Measurements from ENCODE around the gene AFTPH.

The AFTPH gene

GRCh38 chr2:64623242-64623850 is 99.2 kb downstream of the AFTPH start:
- Histone ChIP-seq H3K27me3 (ENCODE audit: low read depth) (no peaks in the 10 kb centered on the region), H3K4me1 (peaks cover 12% of the 10 kb centered on the region), H3K9me3 (no peaks in the 10 kb centered on the region), H3K4me3 (no peak overlapping the region), H3K36me3 (replicated peaks) (no peaks in the 10 kb centered on the region)
- no peak for DNase-seq (ENCODE audit: low spot score in 2 of 2)
- in situ Hi-C loops (cut with MboI; ENCODE audit: low sequenced_read_pairs) = no loop called here

GRCh38 chr2:64624108-64624610 is 100.0 kb downstream of the AFTPH start:
- H3K36me3 ChIP-seq (replicated peaks) = no peaks in the 10 kb centered on the region
- no peak for DNase-seq (ENCODE audit: low spot score in 2 of 2)
- no peaks in the 10 kb centered on the region for H3K9me3 ChIP-seq
- H3K4me1 ChIP-seq = peaks cover 12% of the 10 kb centered on the region
- H3K27me3 ChIP-seq (ENCODE audit: low read depth) = no peaks in the 10 kb centered on the region
- in situ Hi-C loops (cut with MboI; ENCODE audit: low sequenced_read_pairs) = no loop called here
- no peak overlapping the region for H3K4me3 ChIP-seq

- no peak overlapping the region for H3K4me3 ChIP-seq
- in situ Hi-C loops (cut with MboI; ENCODE audit: low sequenced_read_pairs) = no loop called here
- H3K9me3 ChIP-seq = no peaks in the 10 kb centered on the region
- H3K27me3 ChIP-seq (ENCODE audit: low read depth) = no peaks in the 10 kb centered on the region
- no peaks in the 10 kb centered on the region for H3K36me3 ChIP-seq (replicated peaks)
- no peak for DNase-seq (ENCODE audit: low spot score in 2 of 2)
- peaks cover 12% of the 10 kb centered on the region for H3K4me1 ChIP-seq
Measured at GRCh38 chr2:64624862-64625261, 100.7 kb downstream of the AFTPH start.

- Histone ChIP-seq H3K4me1 (peaks cover 5% of the 10 kb centered on the region), H3K36me3 (replicated peaks) (no peaks in the 10 kb centered on the region), H3K27me3 (ENCODE audit: low read depth) (no peaks in the 10 kb centered on the region), H3K4me3 (no peak overlapping the region), H3K9me3 (no peaks in the 10 kb centered on the region)
- peak in 1 of 2 experiments; percentile 33 for DNase-seq (ENCODE audit: low spot score in 2 of 2)
- in situ Hi-C loops (cut with MboI; ENCODE audit: low sequenced_read_pairs) = no loop called here
Measured at GRCh38 chr2:64625299-64626145, 101.4 kb downstream of the AFTPH start.

- Histone ChIP-seq H3K36me3 (replicated peaks) (no peaks in the 10 kb centered on the region), H3K9me3 (no peaks in the 10 kb centered on the region), H3K4me1 (no peaks in the 10 kb centered on the region; the same call in none of the 2 replicates), H3K4me3 (no peak overlapping the region), H3K27me3 (ENCODE audit: low read depth) (no peaks in the 10 kb centered on the region)
- in situ Hi-C loops (cut with MboI; ENCODE audit: low sequenced_read_pairs) = no loop called here
- no peak for DNase-seq (ENCODE audit: low spot score in 2 of 2)
Measured at GRCh38 chr2:64626146-64626809, 102.2 kb downstream of the AFTPH start.

DNA sequence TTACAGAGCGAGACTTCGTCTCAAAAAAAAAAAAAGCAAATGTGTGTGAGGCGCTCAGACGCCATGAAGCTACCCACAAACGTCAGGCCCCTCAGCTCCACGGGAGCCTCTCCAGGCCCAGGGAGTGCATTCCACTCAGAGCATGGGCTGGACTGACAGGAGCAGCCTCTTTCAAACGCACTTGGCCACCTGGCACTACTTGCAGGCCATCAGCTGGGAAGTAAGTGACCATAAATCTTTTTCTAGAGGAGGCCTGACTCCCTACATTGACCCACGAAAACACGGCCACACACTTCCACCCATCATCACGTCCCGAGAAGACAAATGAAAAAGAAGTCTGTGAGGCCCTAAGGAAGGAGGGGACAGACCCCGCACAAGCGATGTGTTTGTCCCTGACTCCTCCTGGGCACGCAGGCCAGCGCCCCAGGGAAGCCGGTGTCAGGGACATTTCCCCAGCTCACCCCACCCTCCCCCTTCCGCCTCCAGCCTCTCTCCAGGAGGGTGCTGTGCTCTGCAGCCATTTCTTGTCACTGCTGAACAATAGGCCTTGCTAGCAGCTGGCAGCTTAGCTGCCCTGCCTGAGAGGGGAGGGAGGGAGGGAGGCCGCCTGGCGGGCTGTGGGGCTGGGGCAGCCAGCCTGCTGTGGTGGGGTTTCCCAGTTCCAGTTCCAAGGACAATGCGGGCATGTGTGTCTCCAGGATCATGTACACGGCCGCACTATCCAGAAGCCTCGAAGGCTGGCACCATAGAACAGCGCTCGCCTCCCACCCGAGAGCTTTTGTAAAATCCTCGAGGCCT is 103.0 kb downstream of the AFTPH start:
- no peaks in the 10 kb centered on the region for H3K4me1 ChIP-seq
- in situ Hi-C loops (cut with MboI; ENCODE audit: low sequenced_read_pairs) = no loop called here
- H3K36me3 ChIP-seq (replicated peaks) = no peaks in the 10 kb centered on the region
- H3K27me3 ChIP-seq (ENCODE audit: low read depth) = no peaks in the 10 kb centered on the region
- peak in 1 of 2 experiments; percentile 68 for DNase-seq (ENCODE audit: low spot score in 2 of 2)
- H3K9me3 ChIP-seq = no peaks in the 10 kb centered on the region
- no peak overlapping the region for H3K4me3 ChIP-seq

GRCh38 chr2:64627860-64628841 is 104.0 kb downstream of the AFTPH start:
- Histone ChIP-seq H3K4me1 (no peaks in the 10 kb centered on the region), H3K36me3 (replicated peaks) (no peaks in the 10 kb centered on the region; the same call in 1 of the 2 replicates), H3K27me3 (ENCODE audit: low read depth) (no peaks in the 10 kb centered on the region), H3K9me3 (no peaks in the 10 kb centered on the region), H3K4me3 (no peak overlapping the region)
- DNase-seq (ENCODE audit: low spot score in 2 of 2) = no peak
- in situ Hi-C loops (cut with MboI; ENCODE audit: low sequenced_read_pairs) = no loop called here

- in situ Hi-C loops (cut with MboI; ENCODE audit: low sequenced_read_pairs) = no loop called here
- Histone ChIP-seq H3K36me3 (replicated peaks) (peaks cover 8% of the 10 kb centered on the region), H3K9me3 (no peaks in the 10 kb centered on the region), H3K4me3 (no peak overlapping the region), H3K4me1 (no peaks in the 10 kb centered on the region), H3K27me3 (ENCODE audit: low read depth) (no peaks in the 10 kb centered on the region)
- DNase-seq (ENCODE audit: low spot score in 2 of 2) = no peak
Measured at GRCh38 chr2:64629329-64629781, 105.2 kb downstream of the AFTPH start.

DNA sequence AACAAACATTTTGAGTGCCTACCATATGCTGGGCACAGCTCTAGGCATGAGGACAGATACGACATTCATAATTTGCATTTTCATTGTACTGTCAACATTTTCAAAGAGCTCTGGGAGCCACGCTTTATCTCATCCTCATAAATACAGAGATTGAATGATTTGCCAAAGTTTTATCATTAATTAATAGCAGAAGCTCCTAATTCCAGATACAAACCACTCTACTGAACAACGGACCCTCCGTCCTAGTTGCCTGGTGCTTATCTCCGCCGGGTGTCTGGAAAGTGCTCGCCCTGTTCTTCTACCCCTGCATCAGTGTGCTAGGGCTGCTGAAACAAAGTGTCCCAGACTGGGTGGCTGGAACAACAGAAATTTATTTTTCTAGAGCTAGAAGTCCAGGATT is 105.7 kb downstream of the AFTPH start:
- no peak for DNase-seq (ENCODE audit: low spot score in 2 of 2)
- peaks cover 11% of the 10 kb centered on the region for H3K36me3 ChIP-seq (replicated peaks)
- no peaks in the 10 kb centered on the region for H3K4me1 ChIP-seq
- no peaks in the 10 kb centered on the region for H3K27me3 ChIP-seq (ENCODE audit: low read depth)
- in situ Hi-C loops (cut with MboI; ENCODE audit: low sequenced_read_pairs) = no loop called here
- H3K4me3 ChIP-seq = no peak overlapping the region
- H3K9me3 ChIP-seq = no peaks in the 10 kb centered on the region

DNA sequence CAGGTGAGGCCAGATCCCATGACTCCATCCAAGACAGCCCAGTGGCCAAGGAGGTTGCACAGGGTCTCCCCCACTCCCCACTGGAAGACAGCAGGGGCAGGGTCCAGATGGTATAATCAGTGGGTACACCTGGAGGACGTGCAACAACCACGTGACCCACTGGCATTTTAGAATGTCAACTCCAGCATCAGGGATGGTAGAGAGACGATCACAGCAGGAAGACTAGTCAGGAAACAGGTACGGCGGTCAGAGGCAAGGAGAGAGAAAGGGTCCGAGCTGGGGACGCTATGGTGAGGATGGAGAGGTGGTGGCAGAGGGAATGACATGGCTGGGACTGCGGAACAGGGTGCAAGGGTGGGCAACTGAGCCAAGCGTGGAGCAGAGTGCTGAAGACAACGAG is 106.6 kb downstream of the AFTPH start:
- DNase-seq (ENCODE audit: low spot score in 2 of 2) = no peak
- peaks cover 20% of the 10 kb centered on the region for H3K36me3 ChIP-seq (replicated peaks)
- in situ Hi-C loops (cut with MboI; ENCODE audit: low sequenced_read_pairs) = no loop called here
- no peaks in the 10 kb centered on the region for H3K9me3 ChIP-seq
- no peak overlapping the region for H3K4me3 ChIP-seq
- H3K4me1 ChIP-seq = no peaks in the 10 kb centered on the region
- no peaks in the 10 kb centered on the region for H3K27me3 ChIP-seq (ENCODE audit: low read depth)

DNA sequence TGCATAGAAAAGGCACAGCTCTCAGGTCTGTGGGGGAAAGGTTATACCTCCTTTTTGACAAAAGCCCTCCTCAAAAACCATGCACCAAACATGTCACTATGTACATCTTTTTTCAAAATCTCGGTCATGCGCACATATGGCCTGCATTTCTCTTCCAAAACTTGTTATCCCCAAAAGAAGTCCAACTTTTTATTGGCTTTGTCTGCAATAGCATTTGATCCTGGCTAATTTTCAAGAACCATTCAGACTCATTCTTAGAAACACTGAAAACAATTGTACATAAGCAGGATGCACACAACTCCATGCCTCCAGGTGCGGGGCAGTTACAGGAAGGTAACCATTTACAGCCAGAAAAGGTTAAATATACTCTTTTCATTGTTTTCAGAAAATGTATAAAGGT is 107.6 kb downstream of the AFTPH start:
- H3K4me1 ChIP-seq = no peaks in the 10 kb centered on the region
- DNase-seq (ENCODE audit: low spot score in 2 of 2) = no peak
- no peaks in the 10 kb centered on the region for H3K9me3 ChIP-seq
- in situ Hi-C loops (cut with MboI; ENCODE audit: low sequenced_read_pairs) = no loop called here
- H3K36me3 ChIP-seq (replicated peaks) = peaks cover 25% of the 10 kb centered on the region
- no peaks in the 10 kb centered on the region for H3K27me3 ChIP-seq (ENCODE audit: low read depth)
- H3K4me3 ChIP-seq = no peak overlapping the region

All from HAP-1 (cell line).